Left kidney (tissue), 2 donors: Measurements from ENCODE around the gene EIF3A. TPM values are rescaled to one million over a fixed set of nuclear protein-coding genes. Genes with fewer than 3 reads are reported as not detected.

Experiments
- DNase-seq: peaks from one replicate; pipeline ENCODE4 v3.0.0-alpha.2; 2013
- polyA plus RNA-seq: library from polyadenylated mRNA; unstranded; fragments of 120-200 nt; gene quantifications from one replicate; pipeline ENCODE4 v1.2.1, GENCODE V29; 2013; ENCODE audit not compliant: insufficient read length

The EIF3A gene
- polyA plus RNA-seq, 1 donor: 205 TPM

DNA sequence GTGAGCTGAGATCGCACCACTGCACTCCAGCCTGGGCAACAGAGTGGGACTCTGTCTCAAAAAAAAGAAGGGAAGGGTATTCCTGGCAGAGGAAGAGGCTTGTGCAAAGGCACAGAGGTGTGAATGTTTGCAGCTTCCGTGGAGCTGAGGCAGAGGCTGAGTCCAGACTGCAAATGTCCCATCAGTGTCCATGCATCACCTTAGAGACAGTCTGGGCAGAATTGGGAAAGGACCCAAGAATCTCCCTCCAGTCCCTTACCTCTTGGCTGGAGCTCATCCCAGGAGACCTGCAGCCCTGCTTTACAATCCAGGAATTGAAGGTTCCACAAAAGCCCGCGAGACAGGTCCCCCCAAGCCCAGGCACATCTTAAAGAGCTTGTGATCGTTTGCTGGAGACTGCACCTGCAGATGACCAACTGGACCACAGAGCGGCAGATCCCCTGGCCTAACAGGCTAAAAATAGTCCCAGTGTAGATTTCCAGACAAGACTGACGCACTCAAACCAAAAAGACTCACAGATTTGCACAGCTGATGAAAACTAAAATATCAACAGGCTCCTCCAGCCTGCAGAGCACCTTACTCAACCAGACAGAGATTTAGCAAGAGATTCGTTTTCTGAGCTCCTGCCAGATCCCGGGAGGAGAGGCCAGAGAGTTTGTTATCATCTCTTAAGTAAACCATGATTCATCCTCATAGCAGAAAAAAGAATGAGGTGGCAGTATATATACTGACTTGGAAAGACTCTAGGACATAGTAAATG lies 74.0 kb downstream of the EIF3A start:
- DNase-seq: no peak

DNA sequence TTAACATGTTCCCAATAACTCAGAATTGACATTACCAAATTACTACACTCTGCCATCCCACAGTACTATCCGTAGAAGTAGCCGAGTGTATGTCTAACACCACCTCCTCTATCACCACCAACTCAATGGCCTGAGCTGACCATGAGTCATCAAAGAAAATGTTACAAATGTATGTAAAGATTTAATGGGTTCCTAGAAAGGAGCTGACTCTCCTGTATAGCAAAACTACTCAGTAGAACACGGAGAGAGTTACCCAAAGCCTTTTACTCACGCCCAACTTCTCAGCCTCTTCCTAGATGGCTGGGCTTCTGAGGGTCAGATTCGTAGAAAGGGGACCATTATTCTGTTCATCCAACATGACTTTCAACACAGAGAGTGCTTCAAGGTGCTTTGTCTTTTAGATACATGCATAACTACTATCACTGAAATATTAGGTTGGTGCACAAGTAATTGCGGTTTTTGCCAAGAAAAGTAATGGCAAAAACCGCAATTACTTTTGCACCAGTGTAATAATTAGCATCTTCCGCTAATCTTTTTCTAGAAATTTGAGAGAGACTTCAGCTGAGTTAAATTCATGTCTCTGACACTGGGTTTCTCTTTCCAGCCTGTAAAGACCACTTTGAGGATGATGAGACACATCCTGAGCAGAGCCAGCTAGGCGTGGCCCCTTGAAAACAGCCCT lies 75.1 kb downstream of the EIF3A start:
- DNase-seq: no peak

DNA sequence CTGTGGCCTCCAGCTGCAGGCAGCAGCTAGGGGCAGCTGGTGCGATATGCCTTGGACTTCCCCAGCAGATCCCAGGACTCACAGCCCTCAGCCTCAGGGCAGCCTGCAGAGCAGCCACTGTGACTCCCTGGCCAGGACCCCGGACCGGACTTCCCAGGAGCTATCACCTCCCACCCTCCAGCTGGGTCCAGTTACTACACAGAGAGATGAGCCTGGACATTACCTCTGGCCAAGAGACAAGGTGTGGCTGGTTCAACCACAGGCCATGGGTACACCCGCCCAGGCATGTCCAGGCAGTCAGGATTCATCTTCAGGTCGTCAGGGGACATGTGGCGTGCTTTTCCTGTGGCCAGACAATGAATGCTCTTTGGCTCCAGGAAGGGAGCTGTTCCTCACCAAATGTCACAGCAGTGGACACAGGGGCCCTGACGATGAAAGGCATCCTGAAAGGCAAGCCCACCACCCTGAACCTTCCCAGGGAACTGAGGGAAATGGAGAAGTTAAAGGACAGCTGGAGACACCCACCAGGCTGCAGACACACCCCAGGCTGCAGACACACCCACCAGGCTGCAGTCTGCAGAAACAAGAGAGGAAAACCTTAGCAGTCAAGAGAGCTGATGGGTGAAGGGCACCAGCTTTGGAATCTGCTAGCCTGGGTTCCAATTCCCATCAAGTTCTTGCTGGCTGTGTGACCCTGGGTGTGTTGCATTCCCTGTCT lies 76.9 kb downstream of the EIF3A start:
- no peak for DNase-seq

DNA sequence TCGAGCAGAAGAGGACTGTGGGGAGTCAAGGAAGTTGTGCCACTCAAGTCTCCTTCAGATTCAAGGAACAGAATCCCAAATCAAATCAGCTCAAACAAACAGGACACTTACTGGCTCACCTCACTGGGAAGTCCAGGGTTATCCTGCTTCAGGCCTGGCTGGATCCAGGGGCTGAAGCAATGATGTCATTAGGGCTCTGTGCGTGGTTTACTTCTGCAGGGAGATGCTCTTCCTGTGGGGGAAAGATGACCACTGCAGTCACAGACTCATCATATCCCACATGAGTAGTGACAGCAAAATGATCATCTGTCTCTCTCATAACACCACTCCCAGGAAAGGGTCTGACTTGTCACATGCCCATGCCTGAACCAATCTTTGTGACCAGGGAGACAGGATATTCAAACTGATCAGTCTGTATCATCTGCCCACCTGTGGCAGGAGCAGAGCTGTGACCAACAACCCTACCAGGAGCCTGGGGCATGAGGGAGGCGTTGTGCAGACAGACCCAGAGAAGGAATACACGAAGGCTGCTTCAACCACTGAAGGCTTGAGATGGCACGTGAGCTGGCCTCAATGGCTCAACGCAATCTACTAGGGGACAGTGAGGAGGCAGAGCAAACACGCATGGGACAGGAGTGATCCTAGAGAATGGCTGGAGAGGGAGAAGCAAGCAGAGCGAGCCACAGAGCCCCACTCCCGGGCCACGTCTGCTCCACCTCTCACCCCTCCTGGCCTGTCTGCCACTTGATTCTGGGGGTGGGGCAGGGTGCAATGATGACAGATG lies 78.7 kb downstream of the EIF3A start:
- no peak for DNase-seq

DNA sequence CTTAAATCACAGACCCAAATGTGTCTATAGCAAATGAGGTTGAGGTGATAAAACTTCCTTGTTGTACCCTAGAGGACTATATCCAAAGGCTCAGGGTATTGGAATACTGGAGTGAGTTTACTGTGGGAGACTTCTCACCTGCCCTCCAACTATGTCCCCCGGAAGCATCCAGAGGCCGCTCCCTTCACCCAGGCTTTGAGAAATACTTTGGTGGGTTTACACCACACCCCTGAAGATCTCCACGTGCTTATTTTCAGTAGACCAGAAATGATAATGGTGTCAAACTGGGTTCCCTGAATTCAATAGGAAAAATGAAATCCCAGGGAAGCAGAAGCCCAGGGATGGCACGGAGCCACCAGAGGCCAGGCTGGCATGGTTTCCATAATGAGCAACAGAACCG lies 82.4 kb downstream of the EIF3A start:
- no peak for DNase-seq

DNA sequence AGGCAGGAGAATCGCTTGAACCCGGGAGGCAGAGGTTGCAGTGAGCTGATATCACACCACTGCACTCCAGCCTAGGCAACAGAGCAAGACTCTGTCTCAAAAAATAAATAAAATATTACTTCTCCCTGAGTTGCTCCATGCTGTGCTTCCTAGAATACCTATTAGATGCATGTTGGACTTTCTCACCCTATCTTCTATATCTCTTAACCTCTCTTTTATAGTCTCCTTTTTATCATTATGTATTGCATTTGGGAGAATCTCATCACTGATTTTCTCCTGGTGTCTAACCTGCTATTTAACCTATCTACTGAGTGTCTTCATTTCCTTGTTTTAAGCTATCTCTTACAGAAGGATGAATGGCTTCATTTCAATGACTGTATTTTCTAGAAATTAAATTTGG lies 83.2 kb downstream of the EIF3A start:
- no peak for DNase-seq

DNA sequence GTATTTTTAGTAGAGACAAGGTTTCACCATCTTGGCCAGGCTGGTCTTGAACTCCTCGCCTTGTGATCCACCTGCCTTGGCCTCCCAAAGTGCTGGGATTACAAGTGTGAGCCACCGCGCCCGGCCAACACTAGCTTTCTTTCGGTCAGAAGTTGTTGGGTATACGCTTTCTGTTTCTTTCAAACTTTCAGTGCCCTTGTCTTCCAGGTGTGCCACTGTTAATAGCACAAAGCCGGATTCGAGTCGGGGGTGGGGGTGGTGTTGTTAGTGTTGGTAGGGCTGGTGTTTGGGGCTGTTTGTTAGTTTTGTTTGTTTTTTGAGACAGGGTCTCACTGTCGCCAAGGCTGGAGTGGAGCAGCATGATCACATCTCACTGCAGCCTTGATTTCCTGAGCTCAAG lies 84.9 kb downstream of the EIF3A start:
- no peak for DNase-seq

DNA sequence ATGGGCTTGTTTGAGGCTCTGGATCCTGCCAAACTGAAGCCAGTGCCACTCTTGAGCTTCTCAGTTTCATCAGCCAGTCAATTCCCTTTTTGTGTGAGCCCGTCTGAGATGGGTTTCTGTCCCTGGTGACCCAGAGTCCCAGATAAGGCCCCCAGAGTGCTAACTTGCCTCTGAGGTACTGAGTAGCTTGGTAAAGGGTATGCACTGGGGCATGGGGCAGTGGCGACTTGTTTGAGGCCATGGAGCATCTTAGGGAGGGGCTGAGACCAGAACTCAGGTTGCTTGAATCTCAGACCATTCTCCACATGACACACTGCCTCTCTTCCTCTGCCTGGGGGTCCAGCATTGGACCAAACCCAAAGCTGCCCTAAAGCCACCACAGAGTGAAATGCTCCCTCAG lies 86.3 kb downstream of the EIF3A start:
- DNase-seq: no peak

DNA sequence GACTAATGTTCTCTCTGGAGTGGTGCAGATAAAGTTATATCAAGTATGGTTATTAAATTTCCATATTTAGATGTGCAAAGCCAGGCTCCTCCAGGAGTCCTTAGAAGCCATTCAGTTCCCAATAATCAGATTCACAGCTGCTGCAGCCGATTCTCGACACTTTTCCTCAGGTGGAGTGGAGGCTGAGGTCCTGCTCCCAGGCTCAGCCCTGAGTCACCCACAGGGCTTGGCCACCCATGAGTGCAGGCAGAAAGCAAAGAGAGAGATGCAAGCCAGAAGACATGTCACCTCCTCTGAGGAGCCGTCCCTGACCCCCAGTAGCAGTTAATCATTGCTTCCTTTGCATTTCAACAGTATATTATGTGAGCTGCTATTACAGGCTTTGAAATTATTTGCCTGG lies 87.4 kb downstream of the EIF3A start:
- no peak for DNase-seq

DNA sequence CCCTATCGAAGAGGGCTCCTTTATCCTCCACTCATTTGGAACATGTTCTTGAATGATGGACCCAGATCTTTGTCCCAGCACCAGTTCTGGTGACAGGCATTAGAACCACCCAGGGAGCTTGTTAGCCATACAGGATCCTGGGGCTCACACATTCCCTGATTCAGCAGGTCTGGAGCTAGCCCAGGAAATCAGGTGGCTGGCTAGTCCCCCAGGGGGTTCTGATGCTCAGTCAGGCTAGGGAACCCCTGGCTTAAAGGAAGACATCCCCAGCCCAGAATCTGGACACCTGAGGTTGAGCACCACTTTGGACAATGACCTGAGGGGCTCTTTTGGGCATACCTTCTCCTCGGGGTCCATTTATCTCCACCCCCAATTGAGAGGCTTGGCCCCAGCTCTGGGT lies 88.1 kb downstream of the EIF3A start:
- no peak for DNase-seq

DNA sequence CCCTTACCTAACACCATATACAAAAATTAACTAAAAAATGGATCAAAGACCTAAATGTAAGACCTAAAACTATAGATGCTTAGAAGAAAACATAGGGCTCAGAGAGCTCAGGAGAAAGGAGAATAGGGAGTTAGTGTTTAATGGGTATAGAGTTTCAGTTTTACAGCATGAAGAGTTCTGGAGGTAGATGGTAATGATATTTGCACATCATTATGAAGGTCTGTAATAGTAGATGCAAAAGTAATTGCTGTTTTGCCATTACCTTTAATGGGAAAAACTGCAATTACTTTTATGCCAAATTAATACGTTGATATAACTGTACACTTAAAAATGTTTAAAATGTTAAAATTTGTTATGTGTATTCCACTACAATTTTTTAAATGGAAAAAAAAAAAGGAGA lies 90.3 kb downstream of the EIF3A start:
- no peak for DNase-seq

DNA sequence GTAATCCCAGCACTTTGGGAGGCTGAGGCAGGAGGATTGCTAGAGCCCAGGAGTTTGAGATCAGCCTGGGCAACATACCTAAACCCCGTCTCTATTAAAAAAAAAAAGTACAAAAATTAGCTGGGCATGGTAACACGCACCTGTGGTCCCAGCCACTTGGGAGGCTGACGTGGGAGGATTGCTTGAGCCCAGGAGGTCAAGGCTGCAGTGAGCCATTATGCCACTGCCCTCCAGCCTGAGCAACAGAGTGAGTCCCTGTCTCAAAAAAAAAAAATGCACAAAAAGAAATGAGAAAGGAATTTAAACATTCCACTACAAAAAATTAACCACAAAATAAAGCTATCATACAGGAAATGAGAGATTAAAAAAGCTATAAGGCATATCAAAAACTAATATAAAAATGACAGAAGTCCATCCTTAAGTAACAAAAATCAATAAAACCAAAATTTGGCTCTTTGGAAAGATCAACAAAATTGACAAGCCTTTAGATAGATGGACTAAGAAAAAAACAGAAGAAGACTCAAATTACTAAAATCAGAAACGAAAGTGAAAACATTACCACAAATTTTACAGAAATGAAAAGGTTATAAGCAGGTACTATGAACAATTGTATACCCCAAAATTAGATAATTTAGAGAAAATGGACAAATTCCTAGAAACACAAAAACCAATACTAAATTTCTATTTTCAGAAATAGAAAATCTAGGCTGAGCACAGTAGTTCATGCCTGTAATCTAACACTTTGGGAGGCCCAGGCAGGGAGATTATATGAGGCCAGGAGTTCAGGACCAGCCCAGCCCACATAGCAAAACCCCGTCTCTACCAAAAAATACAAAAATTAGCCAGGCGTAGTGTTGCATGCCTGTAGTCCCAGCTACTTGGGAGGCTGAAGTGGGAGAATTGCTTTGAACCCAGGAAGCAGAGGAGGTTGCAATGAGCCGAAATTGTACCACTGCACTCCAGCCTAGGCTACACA lies 93.5 kb downstream of the EIF3A start:
- no peak for DNase-seq

DNA sequence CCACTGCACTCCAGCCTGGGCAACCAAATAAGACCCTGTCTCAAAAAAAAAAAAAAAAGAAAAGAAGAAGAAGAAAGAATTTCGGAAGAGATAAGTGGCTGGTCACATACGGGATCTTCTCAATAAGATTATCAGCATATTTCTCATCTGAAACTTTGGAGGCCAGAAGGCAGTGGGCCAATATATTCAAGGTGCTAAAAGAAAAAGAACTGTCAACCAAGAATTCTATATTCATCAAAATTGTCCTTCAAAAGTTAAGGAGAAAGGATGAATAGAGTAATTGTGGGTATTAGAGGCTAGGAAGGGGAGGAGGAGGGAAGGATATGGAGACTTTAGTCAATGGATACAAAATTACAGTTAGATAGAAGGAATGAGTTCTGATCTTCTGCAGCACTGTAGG lies 95.0 kb downstream of the EIF3A start:
- DNase-seq: no peak

Other genes with a start within 250 kb of the EIF3A start
- gene NANOS1, start 51.1 kb downstream of the EIF3A start, polyA plus RNA-seq: 4.3 TPM
- gene DENND10, start 23.3 kb upstream of the EIF3A start, polyA plus RNA-seq: 63.3 TPM
- gene SFXN4, start 84.9 kb upstream of the EIF3A start, polyA plus RNA-seq: 32.2 TPM
- gene PRDX3, start 98.0 kb upstream of the EIF3A start, polyA plus RNA-seq: 305 TPM
- 14.0 TPM for gene GRK5, start 126.8 kb upstream of the EIF3A start, polyA plus RNA-seq